Gastrocnemius medialis (tissue), 4 donors: ENCODE results near the gene STK35. TPM values are rescaled to one million over a fixed set of nuclear protein-coding genes. Genes with fewer than 3 reads are reported as not detected.

Experiments
- ATAC-seq, 2 donors: fragments of 150-250 bp; one replicate each; pipeline ENCODE4 v1.9.1; 2016
- DNase-seq, 2 donors: peaks; one replicate each; pipeline ENCODE4 v3.0.0-alpha.2; 2019
- H3K27ac ChIP-seq, 4 donors: fragments of 200-600 bp; sonication (generic); 1 replicate in 1 of 4; 2 replicates in 3 of 4; pipeline ENCODE4 v1.5.1; 2016 to 2018; ENCODE audit warnings: mild to moderate bottlenecking in 2 of 4, moderate library complexity in 1 of 4
- H3K27me3 ChIP-seq, 3 donors: fragments of 200-600 bp; sonication (generic) in 2 of 3; 1 replicate in 1 of 3; 2 replicates in 2 of 3; pipeline versions ENCODE4 v1.5.1 to v1.6.0; 2016 to 2019; ENCODE audit warnings: mild to moderate bottlenecking in 1 of 3, moderate library complexity in 1 of 3
- H3K36me3 ChIP-seq, 2 donors: fragments of 200-600 bp; sonication (generic) in 1 of 2; one replicate each; pipeline ENCODE4 v1.5.1; 2017 to 2018
- H3K4me1 ChIP-seq, 2 donors: fragments of 200-600 bp; sonication (generic) in 1 of 2; one replicate each; pipeline ENCODE4 v1.5.1; 2016 to 2017; ENCODE audit warnings: mild to moderate bottlenecking in 2 of 2
- H3K4me3 ChIP-seq, 4 donors: fragments of 200-600 bp; sonication (generic) in 3 of 4; 1 replicate in 1 of 4; 2 replicates in 3 of 4; pipeline ENCODE4 v1.5.1; 2016 to 2019; ENCODE audit warnings: mild to moderate bottlenecking in 2 of 4
- H3K9me3 ChIP-seq, 3 donors: fragments of 200-600 bp; sonication (generic) in 2 of 3; 1 replicate in 1 of 3; 2 replicates in 2 of 3; pipeline ENCODE4 v1.5.1; 2016 to 2019
- POLR2A ChIP-seq, 2 donors: fragments of 450-650 bp; IDR thresholded peaks; one replicate each; pipeline ENCODE4 v1.6.1; 2017; ENCODE audit warnings: antibody characterized with exemption in 2 of 2, mild to moderate bottlenecking in 2 of 2, moderate library complexity in 2 of 2
- in situ Hi-C, 4 donors: fragments of 200-750 bp; cut with MboI; loops; one replicate each; pipeline versions ENCODE4 v1.15.0 to v1.8.0; 2017; ENCODE audit warnings: low sequenced_read_pairs in 4 of 4
- intact Hi-C: fragments of 100-400 bp; cut with DNase I; formaldehyde crosslinking; loops from one replicate; pipeline ENCODE4 v1.15.1; 2023; ENCODE audit warnings: low total_unique reads
- total RNA-seq, 4 donors: library from RNA; depleted of rRNA; stranded (reverse); fragments of >200 nt; gene quantifications; one replicate each; pipeline versions ENCODE4 v1.1.0 to v1.2.3, GENCODE V29; 2016
- TF ChIP-seq, protein P1 (sequence below), 5 experiments: fragments of 450-650 bp in 3 of 5; fragments of 200-600 bp in 2 of 5; sonication (generic) in 2 of 5; IDR thresholded peaks in 4 of 5; conservative IDR thresholded peaks in 1 of 5; 1 replicate in 4 of 5; 2 replicates in 1 of 5; pipeline ENCODE4 v1.5.1; 2016 to 2019; ENCODE audit warnings: antibody characterized with exemption in 5 of 5, mild to moderate bottlenecking in 3 of 5, moderate library complexity in 3 of 5

STK35 gene
- total RNA-seq, 4 donors from 2014 or later, result 2.9 to 9.1 (median 6.3) TPM

DNA sequence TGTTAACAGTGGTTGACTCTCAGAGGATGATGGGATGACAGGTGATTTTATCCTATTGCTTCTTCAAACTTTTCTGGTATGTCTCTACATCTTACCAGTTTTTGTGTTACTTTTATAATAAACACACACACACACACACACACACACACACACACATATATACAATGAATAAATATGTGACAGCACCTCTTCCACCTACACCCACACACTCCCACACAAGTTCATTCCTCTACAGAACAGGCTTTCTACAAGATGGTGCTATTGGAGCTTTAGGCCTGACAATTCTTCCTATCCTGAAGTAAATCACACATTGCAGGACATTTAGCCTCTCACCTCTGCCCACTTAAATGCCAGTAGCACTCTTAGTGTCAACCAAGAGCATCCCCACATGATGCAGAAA, 46.7 kb upstream of the STK35 start:
- peaks cover 0 to 4% (median 0%) of the 10 kb centered on the region in 3 donors for H3K27me3 ChIP-seq

DNA sequence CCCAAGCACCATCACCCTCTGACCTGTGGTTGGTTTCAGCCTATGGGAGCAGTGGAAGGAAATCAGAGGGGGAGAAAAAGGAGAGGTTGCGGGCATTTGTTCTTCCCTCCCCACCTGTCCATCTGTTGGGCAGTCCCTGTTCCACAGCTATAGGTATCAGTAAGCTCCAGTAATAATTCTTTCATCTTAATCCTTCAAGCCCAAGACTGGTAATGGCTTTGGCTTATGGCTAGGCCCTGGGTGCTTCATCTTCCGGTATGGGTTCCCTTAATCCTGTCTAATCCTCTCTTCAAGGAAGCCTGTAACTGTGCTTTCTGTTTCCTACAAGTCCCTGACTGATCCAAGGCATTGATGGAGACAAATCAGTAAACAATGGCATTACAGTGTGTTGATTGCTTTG, 42.2 kb upstream of the STK35 start:
- intact Hi-C loops (no loop called here), in situ Hi-C loops (no loop called here)
- no peak for DNase-seq
- H3K27me3 ChIP-seq, result peaks cover 0 to 4% (median 0%) of the 10 kb centered on the region in 3 donors
- ATAC-seq, result no peak
- no peaks in the 10 kb centered on the region for H3K4me1 ChIP-seq
- no peaks in the 10 kb centered on the region for H3K36me3 ChIP-seq
- H3K4me3 ChIP-seq, result no peak overlapping the region
- TF ChIP-seq POLR2A (IDR thresholded peaks at IDR 0.05), result no peak
- TF ChIP-seq, protein P1, sequence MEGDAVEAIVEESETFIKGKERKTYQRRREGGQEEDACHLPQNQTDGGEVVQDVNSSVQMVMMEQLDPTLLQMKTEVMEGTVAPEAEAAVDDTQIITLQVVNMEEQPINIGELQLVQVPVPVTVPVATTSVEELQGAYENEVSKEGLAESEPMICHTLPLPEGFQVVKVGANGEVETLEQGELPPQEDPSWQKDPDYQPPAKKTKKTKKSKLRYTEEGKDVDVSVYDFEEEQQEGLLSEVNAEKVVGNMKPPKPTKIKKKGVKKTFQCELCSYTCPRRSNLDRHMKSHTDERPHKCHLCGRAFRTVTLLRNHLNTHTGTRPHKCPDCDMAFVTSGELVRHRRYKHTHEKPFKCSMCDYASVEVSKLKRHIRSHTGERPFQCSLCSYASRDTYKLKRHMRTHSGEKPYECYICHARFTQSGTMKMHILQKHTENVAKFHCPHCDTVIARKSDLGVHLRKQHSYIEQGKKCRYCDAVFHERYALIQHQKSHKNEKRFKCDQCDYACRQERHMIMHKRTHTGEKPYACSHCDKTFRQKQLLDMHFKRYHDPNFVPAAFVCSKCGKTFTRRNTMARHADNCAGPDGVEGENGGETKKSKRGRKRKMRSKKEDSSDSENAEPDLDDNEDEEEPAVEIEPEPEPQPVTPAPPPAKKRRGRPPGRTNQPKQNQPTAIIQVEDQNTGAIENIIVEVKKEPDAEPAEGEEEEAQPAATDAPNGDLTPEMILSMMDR (IDR thresholded peaks at IDR 0.05 in 4 of 5, conservative IDR thresholded peaks at IDR 0.05 in 1 of 5), result no peak
- no peaks in the 10 kb centered on the region for H3K9me3 ChIP-seq
- H3K27ac ChIP-seq, result no peak overlapping the region

More for the DNA sequence above, 46.7 kb upstream of the STK35 start:
- no peak overlapping the region for H3K27ac ChIP-seq
- no peak overlapping the region for H3K4me3 ChIP-seq
- intact Hi-C loops (no loop called here), in situ Hi-C loops (no loop called here)
- ATAC-seq (no peak), DNase-seq (no peak)
- no peaks in the 10 kb centered on the region for H3K36me3 ChIP-seq
- H3K9me3 ChIP-seq, result peaks cover 0 to 4% (median 0%) of the 10 kb centered on the region in 3 donors
- no peak for TF ChIP-seq POLR2A (IDR thresholded peaks at IDR 0.05)
- TF ChIP-seq, protein P1 (IDR thresholded peaks at IDR 0.05 in 4 of 5, conservative IDR thresholded peaks at IDR 0.05 in 1 of 5), result no peak
- no peaks in the 10 kb centered on the region for H3K4me1 ChIP-seq

DNA sequence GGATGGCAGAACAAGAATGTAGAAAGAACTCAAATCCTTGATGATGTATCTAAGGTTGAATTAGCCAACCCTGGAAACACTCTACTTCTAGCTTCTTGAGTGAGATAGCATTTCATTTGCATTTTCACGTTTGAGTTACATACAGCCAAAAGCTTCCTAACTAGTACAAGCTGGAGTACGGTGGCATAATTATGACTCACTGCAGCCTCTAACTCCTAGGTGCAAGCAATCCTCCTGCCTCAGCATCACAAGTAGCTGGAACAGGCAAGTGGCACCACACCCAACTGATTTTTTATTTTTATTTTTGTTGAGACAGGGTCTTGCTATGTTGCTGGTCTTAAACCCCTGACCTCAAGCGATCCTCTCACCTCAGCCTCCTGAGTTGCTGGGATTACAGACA, 36.5 kb upstream of the STK35 start:
- Histone ChIP-seq H3K27me3 (peaks cover 0 to 8% (median 6%) of the 10 kb centered on the region in 3 donors), H3K36me3 (no peaks in the 10 kb centered on the region), H3K4me3 (no peak overlapping the region), H3K4me1 (no peaks in the 10 kb centered on the region), H3K9me3 (no peaks in the 10 kb centered on the region), H3K27ac (no peak overlapping the region)
- intact Hi-C loops (no loop called here), in situ Hi-C loops (no loop called here)
- DNase-seq (no peak), ATAC-seq (no peak)
- TF ChIP-seq, protein P1 (IDR thresholded peaks at IDR 0.05 in 4 of 5, conservative IDR thresholded peaks at IDR 0.05 in 1 of 5), result no peak
- TF ChIP-seq POLR2A (IDR thresholded peaks at IDR 0.05), result no peak

DNA sequence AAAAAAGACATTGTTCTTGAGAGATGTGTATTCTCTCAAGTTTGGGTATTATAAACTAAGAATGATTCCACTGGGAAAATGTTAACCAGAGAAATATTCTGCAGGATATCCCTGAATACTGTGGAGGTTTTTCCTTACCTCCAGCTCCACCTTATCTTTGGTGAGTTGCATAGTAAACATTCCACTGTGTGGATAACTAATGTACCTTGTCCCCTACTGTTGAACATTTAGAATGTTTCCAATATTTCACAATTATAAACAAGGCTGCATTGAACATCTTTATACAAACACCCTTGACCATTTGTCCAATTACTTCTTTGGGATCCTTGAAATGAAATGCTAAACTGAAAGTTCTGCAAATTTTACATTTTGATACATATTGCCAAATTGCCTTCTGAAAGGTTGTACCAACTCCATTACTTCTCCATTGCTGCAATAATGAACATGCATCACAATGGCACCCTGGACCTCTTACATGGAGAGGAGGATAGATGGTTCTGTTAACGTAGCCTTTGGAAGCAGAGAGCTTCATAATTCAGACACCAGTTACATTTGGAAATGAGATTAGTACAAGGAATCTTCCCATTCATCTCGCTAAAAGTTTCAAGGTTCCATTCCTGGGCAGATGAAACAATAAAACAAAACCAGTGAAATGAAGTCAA, 35.0 kb upstream of the STK35 start:
- intact Hi-C loops, result no loop called here
- Histone ChIP-seq H3K27me3 (peaks cover 0 to 8% (median 6%) of the 10 kb centered on the region in 3 donors), H3K27ac (no peak overlapping the region), H3K4me3 (no peak overlapping the region), H3K9me3 (no peaks in the 10 kb centered on the region), H3K36me3 (no peaks in the 10 kb centered on the region), H3K4me1 (no peaks in the 10 kb centered on the region)
- DNase-seq (no peak), ATAC-seq (no peak)
- TF ChIP-seq, protein P1 (IDR thresholded peaks at IDR 0.05 in 4 of 5, conservative IDR thresholded peaks at IDR 0.05 in 1 of 5), result no peak
- in situ Hi-C loops, result no loop called here
